SU-DHL-6 (cell line): ENCODE data around the gene TNFAIP8L2.

Source experiments
- CTCF ChIP-seq: fragments of 200-600 bp; sonication (generic); IDR thresholded peaks from one replicate; pipeline ENCODE4 v1.5.1; 2017; ENCODE audit warnings: antibody characterized with exemption, mild to moderate bottlenecking, low read length, moderate library complexity; ENCODE audit not compliant: insufficient read depth, poor library complexity, severe bottlenecking
- EZH2phosphoT487 ChIP-seq: fragments of 200-600 bp; sonication (generic), shearing (Covaris generic); conservative IDR thresholded peaks from 2 replicates; pipeline ENCODE4 v1.6.1; 2018; ENCODE audit warnings: mild to moderate bottlenecking, antibody characterized with exemption, low read length, moderate library complexity, mixed read lengths

DNA sequence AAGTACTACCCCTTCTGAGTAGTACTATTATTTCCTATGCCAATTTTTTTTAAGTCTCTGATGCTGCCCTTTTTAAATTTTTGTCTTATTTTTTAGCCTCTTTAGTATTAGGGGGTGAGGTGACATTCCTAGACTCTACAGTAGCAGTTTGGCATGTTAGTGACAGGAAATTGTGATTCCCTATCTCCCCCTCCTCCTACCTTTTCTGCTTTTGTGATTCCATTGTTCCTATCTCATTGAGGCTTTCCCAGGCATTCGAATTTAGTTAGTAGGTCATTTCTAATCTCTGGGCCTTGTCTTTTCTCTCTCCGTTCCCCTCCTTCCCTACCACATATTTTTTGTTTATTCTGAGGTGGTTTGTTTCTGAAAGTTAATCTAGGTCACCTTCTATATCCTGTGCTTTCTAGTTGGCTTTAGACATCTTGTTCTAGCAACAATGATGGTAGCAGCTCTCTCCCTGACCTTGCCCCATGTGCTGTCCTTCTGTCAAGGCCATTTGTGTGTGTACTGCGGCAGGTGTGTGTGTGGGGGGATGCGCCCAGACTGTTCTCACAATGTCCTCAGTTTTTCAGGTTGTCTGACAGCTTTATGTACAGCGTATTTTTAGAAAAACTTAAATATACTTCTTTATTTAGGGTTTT is 31.6 kb upstream of the TNFAIP8L2 start:
- TF ChIP-seq CTCF (no peak), EZH2phosphoT487 (no peak)
